Adipocyte (in vitro differentiated cells): ENCODE data around the gene SHISA4.
A peak's percentile ranks its signal among the peaks of the same experiment; 100 is the strongest.

ENCODE experiments used
- DNase-seq: peaks from one replicate; pipeline ENCODE4 v3.0.0-alpha.2; 2015; ENCODE audit warnings: low read depth
- H3K27me3 ChIP-seq: replicated peaks from 2 replicates; pipeline ENCODE4 v1.7.0; 2013; ENCODE audit warnings: mild to moderate bottlenecking, low read length, moderate library complexity; ENCODE audit not compliant: control insufficient read depth, insufficient read depth
- H3K36me3 ChIP-seq: 2 replicates; pipeline ENCODE4 v1.7.0; 2013; ENCODE audit warnings: low read length, mild to moderate bottlenecking, moderate library complexity; ENCODE audit not compliant: control insufficient read depth, insufficient read depth, severe bottlenecking
- H3K4me1 ChIP-seq: 2 replicates; pipeline ENCODE4 v1.7.0; 2013; ENCODE audit warnings: mild to moderate bottlenecking, low read length, moderate library complexity; ENCODE audit not compliant: control insufficient read depth, insufficient read depth
- H3K4me3 ChIP-seq: 2 replicates; pipeline ENCODE4 v1.7.0; 2013; ENCODE audit warnings: mild to moderate bottlenecking, low read length, moderate library complexity
- H3K9ac ChIP-seq: 2 replicates; pipeline ENCODE4 v1.7.0; 2013; ENCODE audit warnings: mild to moderate bottlenecking, low read length, moderate library complexity
- H3K9me3 ChIP-seq: 2 replicates; pipeline ENCODE4 v1.7.0; 2013; ENCODE audit warnings: mild to moderate bottlenecking, low read length, moderate library complexity; ENCODE audit not compliant: control insufficient read depth

Gene SHISA4

GRCh38 chr1:201891451-201892045 lies 2.9 kb downstream of the SHISA4 start:
- no peaks in the 10 kb centered on the region for H3K9me3 ChIP-seq
- H3K9ac ChIP-seq = no peak overlapping the region
- H3K27me3 ChIP-seq = no peaks in the 10 kb centered on the region
- DNase-seq = no peak
- H3K36me3 ChIP-seq = peaks cover 2% of the 10 kb centered on the region
- no peak overlapping the region for H3K4me3 ChIP-seq
- peaks cover 23% of the 10 kb centered on the region for H3K4me1 ChIP-seq

- H3K36me3 ChIP-seq = peaks cover 2% of the 10 kb centered on the region
These were observed 3.5 kb downstream of the SHISA4 start for GRCh38 chr1:201892211-201892610.

DNA sequence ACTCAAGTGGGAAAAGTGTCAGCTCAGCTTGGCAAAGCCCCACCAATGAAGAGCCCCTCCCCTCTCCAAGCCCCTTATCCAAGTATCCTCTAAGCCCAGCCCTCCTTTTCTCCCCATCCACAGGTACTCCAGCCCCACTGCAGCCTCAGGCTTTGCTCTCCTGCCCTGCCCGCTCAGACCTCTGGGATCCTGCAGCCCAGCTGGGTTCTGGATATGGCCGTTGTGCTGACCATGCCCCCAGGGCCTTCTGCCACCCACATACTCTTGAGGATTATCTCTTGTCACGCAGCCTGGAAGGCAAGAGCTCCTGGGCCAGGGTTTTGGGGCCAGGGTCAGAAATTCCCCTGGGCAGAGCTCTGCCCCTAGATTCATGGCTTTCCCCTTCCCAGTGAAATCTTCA lies 4.7 kb downstream of the SHISA4 start:
- H3K9ac ChIP-seq = peak overlapping the region; percentile 20
- H3K4me3 ChIP-seq = no peak overlapping the region
- H3K27me3 ChIP-seq = no peaks in the 10 kb centered on the region
- peaks cover 26% of the 10 kb centered on the region for H3K4me1 ChIP-seq
- H3K36me3 ChIP-seq = peaks cover 10% of the 10 kb centered on the region
- DNase-seq = peak; percentile 48
- H3K9me3 ChIP-seq = no peaks in the 10 kb centered on the region

More at GRCh38 chr1:201892211-201892610, 3.5 kb downstream of the SHISA4 start:
- H3K27me3 ChIP-seq = no peaks in the 10 kb centered on the region
- peaks cover 30% of the 10 kb centered on the region for H3K4me1 ChIP-seq
- H3K4me3 ChIP-seq = no peak overlapping the region
- no peak overlapping the region for H3K9ac ChIP-seq
- DNase-seq = no peak
- no peaks in the 10 kb centered on the region for H3K9me3 ChIP-seq

DNA sequence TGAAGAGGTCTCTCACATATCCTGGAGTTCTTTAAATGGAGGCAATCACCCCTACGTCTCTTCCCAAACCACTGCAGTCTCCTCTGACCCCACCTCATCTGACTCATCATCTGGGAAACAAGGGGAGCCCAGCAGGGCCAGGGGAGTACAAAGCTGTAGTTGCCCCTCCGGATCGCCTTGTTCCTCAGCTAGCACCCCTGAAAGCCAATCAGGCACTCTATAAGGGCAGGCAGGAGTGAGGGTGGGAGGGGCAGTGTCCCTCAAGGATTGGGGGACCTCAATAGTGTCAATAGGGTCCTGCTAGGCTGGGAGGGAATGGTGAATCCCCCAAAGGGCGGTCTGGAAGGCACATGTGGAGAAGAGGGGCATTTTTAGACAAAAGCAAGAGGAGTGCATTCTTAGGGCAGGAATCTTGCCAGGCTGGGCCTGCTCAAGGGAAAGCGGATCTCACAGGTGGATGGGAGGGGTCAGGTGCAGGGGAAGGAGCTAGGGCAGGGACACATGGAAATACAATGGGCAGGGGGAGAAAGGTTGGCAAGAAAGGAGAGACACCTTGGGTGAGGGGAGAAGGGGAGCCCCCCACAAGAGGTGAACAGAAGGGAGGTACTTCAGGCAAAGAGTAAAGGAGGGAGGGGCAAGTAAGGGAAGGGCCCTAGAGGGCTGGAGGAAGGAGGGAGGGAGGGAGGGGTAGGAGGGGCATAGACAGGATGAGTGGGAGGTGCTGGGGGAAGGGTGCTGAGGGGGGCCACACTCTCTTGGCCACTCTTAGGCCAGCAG lies 5.8 kb downstream of the SHISA4 start:
- H3K9ac ChIP-seq = no peak overlapping the region
- no peaks in the 10 kb centered on the region for H3K27me3 ChIP-seq
- no peak overlapping the region for H3K4me3 ChIP-seq
- H3K4me1 ChIP-seq = peaks cover 23% of the 10 kb centered on the region
- no peak for DNase-seq
- no peaks in the 10 kb centered on the region for H3K9me3 ChIP-seq
- H3K36me3 ChIP-seq = peaks cover 19% of the 10 kb centered on the region

DNA sequence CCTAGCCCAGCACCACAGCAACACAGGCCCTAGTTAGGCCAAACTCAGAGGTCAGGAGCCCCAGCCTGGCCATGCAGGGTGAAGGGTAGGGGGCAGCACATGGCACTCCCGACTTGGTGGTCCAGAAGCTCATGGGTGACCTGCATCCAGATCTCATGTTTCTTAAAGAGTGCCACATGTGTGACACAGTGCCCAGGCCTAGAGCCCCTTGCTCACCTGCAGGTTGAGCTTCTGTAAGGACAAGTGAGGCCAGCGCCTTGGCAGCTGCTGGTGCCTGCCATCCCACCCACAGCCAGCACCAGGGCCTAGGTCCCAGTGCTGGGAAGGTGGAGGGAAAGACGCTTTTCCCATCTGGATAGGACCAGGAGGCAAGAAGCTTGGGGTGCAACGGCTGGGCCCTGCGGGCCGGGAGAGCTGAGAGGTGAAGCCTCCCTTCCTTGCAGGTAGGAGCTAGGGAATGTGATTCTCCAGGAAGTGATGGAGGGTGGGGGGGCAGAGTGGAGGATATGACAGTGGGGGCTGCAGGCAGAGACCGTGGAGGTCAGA lies 6.5 kb downstream of the SHISA4 start:
- H3K9me3 ChIP-seq = no peaks in the 10 kb centered on the region
- no peak overlapping the region for H3K9ac ChIP-seq
- peaks cover 26% of the 10 kb centered on the region for H3K36me3 ChIP-seq
- peaks cover 23% of the 10 kb centered on the region for H3K4me1 ChIP-seq
- no peak for DNase-seq
- H3K27me3 ChIP-seq = no peaks in the 10 kb centered on the region
- no peak overlapping the region for H3K4me3 ChIP-seq

DNA sequence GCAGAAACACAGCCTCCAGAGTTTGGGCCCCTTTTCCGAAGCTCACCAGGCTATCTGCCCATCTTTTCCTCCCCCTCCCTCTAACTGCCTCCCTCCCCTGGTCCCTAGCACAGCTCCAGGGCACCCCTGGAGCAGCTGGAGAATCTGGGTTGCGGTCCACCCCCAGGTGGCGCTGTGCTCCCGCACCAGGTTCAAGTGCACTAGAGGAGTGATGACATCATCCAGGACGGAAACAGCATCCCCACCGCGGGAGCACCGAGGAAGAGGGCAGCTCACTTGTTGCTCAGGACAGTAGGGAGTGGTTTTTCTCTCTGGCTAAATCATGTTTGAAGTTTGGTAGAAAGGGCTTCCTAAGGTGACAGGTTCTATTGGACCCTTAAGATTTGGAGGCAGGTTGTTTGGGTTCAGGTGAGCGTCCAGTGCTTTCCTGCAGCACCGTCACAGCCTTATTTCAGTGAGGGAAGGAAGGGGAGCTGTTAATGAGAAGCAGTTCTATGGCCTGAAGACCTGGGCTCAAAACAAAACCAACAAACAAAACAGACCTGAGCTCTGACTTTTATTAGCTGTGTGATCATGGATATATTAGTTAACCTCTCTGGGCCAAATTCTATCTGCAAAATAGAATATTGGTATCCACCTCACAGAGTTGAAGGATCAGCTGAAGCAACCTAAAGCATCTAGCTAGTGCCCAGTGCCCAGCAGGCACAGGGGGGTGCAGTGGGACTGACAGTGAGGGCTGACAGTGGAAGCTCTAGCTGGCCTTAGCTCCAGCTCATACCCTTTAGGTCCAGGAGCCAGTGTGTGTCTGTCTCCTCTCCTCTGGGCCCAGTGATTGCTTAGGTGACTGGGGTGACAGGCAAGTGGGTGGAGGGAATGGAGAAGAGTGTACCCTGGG lies 7.5 kb downstream of the SHISA4 start:
- peak; percentile 96 for DNase-seq
- Histone ChIP-seq H3K27me3 (no peaks in the 10 kb centered on the region), H3K36me3 (peaks cover 27% of the 10 kb centered on the region), H3K4me3 (no peak overlapping the region), H3K9ac (peak overlapping the region; percentile 47), H3K4me1 (peaks cover 25% of the 10 kb centered on the region), H3K9me3 (no peaks in the 10 kb centered on the region)

- peaks cover 27% of the 10 kb centered on the region for H3K4me1 ChIP-seq
- no peaks in the 10 kb centered on the region for H3K27me3 ChIP-seq
- no peak overlapping the region for H3K4me3 ChIP-seq
- H3K9me3 ChIP-seq = no peaks in the 10 kb centered on the region
- peaks cover 26% of the 10 kb centered on the region for H3K36me3 ChIP-seq
- peak; percentile 50 for DNase-seq
- H3K9ac ChIP-seq = peak overlapping the region; percentile 47
These were observed 8.3 kb downstream of the SHISA4 start for GRCh38 chr1:201896951-201897391.

DNA sequence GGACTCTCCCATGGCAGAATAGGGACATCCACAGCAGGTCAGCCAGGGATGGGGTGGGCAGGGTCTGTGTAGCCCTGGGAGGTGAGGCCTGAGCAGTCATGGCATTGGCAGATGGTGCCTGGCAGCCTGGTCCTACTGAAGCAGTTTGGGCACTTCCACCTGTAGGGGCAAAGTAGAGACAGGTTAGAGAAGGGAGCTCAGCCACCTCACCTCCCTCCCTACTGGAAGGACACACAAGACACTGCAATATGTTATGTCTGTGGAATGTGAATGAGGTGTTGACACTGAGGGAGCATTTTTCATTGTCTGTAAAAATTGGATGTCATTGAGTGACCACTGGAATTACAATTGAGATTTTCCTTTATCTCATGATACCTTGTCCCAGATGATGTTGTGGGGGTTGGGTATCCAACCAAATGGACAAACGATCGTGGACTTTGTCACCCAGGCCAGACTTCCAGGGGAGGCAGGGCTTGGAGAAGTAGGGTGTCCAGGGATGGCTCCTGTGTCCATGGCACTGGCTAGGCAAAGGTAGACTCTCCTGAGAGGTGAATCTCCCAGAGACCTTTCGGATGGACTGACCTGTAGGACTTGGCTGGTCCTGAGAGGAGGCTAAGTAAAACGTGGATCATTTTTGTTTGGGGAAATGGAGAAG lies 9.7 kb downstream of the SHISA4 start:
- DNase-seq = no peak
- H3K36me3 ChIP-seq = peaks cover 25% of the 10 kb centered on the region
- H3K27me3 ChIP-seq = no peaks in the 10 kb centered on the region
- no peaks in the 10 kb centered on the region for H3K9me3 ChIP-seq
- H3K4me1 ChIP-seq = peaks cover 40% of the 10 kb centered on the region
- H3K4me3 ChIP-seq = no peak overlapping the region
- no peak overlapping the region for H3K9ac ChIP-seq

DNA sequence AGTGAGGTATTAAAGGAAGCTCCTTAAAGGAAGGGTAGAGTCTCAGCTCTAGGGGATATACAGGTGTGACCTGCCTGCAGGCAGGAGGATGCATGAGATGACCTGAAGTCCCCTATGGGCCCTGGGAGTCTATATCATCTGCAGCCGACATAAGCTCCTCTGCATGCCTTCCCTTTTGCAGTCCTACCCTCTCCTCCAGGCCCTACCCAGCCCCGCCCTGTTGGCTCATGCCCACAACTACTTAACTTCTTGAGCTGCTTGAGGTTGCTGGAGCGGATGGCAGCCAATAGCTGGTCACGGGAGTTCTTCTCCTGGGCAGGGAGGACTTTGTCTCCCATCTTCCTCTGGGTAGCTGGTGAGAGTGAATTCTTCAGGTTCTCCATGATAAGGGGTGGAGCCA lies 10.3 kb downstream of the SHISA4 start:
- no peak for DNase-seq
- Histone ChIP-seq H3K4me1 (peaks cover 46% of the 10 kb centered on the region), H3K9ac (no peak overlapping the region)

DNA sequence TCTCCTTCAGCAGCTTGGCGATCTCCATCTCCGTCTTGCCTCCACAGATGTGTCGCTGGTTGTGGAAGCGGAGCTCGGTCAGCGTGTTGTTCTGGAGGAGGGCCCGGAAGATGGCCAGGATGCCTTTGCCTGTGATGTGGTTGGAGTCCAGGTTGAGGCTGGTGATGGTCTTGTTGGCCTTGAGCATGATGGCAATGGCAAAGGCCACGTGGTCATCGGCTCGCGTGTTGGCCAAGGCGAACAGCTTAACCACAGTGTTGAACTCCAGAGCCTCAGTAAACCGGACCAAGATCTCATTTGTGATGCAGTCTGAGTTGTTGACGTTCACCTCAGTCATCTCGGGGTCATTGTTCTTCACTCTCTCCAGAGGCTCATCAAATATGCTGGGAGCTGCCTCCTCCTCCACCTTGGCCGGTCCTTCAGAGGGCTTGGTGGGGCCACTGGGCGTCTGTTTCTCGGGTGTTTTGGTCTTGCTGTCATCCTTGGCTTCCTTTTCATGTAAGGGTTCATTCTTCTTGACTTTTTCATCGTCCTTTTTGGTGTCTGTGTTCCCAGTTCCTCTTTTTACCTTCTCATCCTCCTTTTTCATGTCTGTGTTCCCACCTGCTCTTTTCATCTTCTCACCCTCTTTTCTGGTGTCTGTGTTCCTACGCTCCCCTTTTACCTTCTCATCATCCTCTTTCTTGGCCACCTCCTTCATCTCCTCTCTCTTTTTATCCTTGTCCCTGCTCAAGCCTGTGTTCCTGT lies 11.2 kb downstream of the SHISA4 start:
- peaks cover 25% of the 10 kb centered on the region for H3K36me3 ChIP-seq
- no peaks in the 10 kb centered on the region for H3K9me3 ChIP-seq
- H3K27me3 ChIP-seq = no peaks in the 10 kb centered on the region
- H3K4me3 ChIP-seq = no peak overlapping the region
- no peak overlapping the region for H3K9ac ChIP-seq
- DNase-seq = no peak
- H3K4me1 ChIP-seq = peaks cover 53% of the 10 kb centered on the region

More for the DNA sequence above, 10.3 kb downstream of the SHISA4 start:
- Histone ChIP-seq H3K27me3 (no peaks in the 10 kb centered on the region), H3K9me3 (no peaks in the 10 kb centered on the region), H3K36me3 (peaks cover 25% of the 10 kb centered on the region), H3K4me3 (no peak overlapping the region)
